H9 (cell line): ENCODE measurements around the gene MGAM2. TPM values are rescaled to one million over a fixed set of nuclear protein-coding genes. Genes with fewer than 3 reads are reported as not detected.
A peak's percentile ranks its signal among the peaks of the same experiment; 100 is the strongest.

ENCODE experiments used
- DNase-seq: peaks from one replicate; pipeline ENCODE4 v3.0.0-alpha.2; 2017
- H2AFZ ChIP-seq: one replicate; pipeline ENCODE4 v1.6.1; 2013; ENCODE audit warnings: mild to moderate bottlenecking, low read length, control low read depth, moderate library complexity
- H2AK5ac ChIP-seq: 2 replicates; pipeline ENCODE4 v1.6.1; 2013; ENCODE audit warnings: low read length, control low read depth, mixed read lengths; ENCODE audit not compliant: insufficient read length
- H2BK120ac ChIP-seq: one replicate; pipeline ENCODE4 v1.6.1; 2013; ENCODE audit warnings: low read depth, mild to moderate bottlenecking, low read length, control low read depth, inconsistent platforms; ENCODE audit not compliant: poor library complexity, severe bottlenecking
- H2BK12ac ChIP-seq: 2 replicates; pipeline ENCODE4 v1.6.1; 2013; ENCODE audit warnings: low read length, control low read depth, mixed read lengths, low read depth; ENCODE audit not compliant: insufficient read length
- H2BK15ac ChIP-seq: 2 replicates; pipeline ENCODE4 v1.6.1; 2013; ENCODE audit warnings: low read depth, low read length, control low read depth
- H2BK20ac ChIP-seq: one replicate; pipeline ENCODE4 v1.6.1; 2013; ENCODE audit warnings: low read depth, mild to moderate bottlenecking, low read length, control low read depth, inconsistent platforms; ENCODE audit not compliant: poor library complexity, severe bottlenecking
- H2BK5ac ChIP-seq: 2 replicates; pipeline ENCODE4 v1.6.1; 2013; ENCODE audit warnings: low read length, control low read depth, mixed read lengths; ENCODE audit not compliant: insufficient read length
- H3K14ac ChIP-seq: 2 replicates; pipeline ENCODE4 v1.6.1; 2013; ENCODE audit warnings: low read length, control low read depth; ENCODE audit not compliant: insufficient read depth
- H3K18ac ChIP-seq: 2 replicates; pipeline ENCODE4 v1.6.1; 2013; ENCODE audit warnings: low read depth, mild to moderate bottlenecking, mixed read lengths, low read length, control low read depth; ENCODE audit not compliant: insufficient read length
- H3K23ac ChIP-seq: 2 replicates; pipeline ENCODE4 v1.6.1; 2013; ENCODE audit warnings: low read length, control low read depth, mixed read lengths, low read depth; ENCODE audit not compliant: insufficient read length
- H3K23me2 ChIP-seq: 2 replicates; pipeline ENCODE4 v1.6.1; 2013; ENCODE audit warnings: low read depth, mild to moderate bottlenecking, mixed read lengths, low read length, control low read depth; ENCODE audit not compliant: insufficient read length, poor library complexity, severe bottlenecking
- H3K27ac ChIP-seq: 2 replicates; pipeline ENCODE4 v1.5.1; 2013; ENCODE audit warnings: low read length, control low read depth, mixed read lengths, low read depth; ENCODE audit not compliant: insufficient read length
- H3K27me3 ChIP-seq: 2 replicates; pipeline ENCODE4 v1.6.1; 2013; ENCODE audit warnings: low read length, control low read depth, inconsistent platforms; ENCODE audit not compliant: insufficient read depth
- H3K4ac ChIP-seq: 2 replicates; pipeline ENCODE4 v1.6.1; 2013; ENCODE audit warnings: low read depth, mild to moderate bottlenecking, control low read depth, inconsistent platforms, low read length, moderate library complexity
- H3K4me1 ChIP-seq: 2 replicates; pipeline ENCODE4 v1.6.1; 2013; ENCODE audit warnings: low read length, control low read depth, inconsistent platforms; ENCODE audit not compliant: insufficient read depth
- H3K4me2 ChIP-seq: 2 replicates; pipeline ENCODE4 v1.6.1; 2013; ENCODE audit warnings: low read length, control low read depth, mixed read lengths; ENCODE audit not compliant: insufficient read length, insufficient read depth
- H3K56ac ChIP-seq: 2 replicates; pipeline ENCODE4 v1.6.1; 2013; ENCODE audit warnings: low read depth, mild to moderate bottlenecking, mixed read lengths, low read length, control low read depth; ENCODE audit not compliant: insufficient read length
- H3K79me1 ChIP-seq: 2 replicates; pipeline ENCODE4 v1.6.1; 2013; ENCODE audit warnings: low read depth, mild to moderate bottlenecking, moderate library complexity, low read length, control low read depth, inconsistent platforms; ENCODE audit not compliant: insufficient read depth, poor library complexity, severe bottlenecking
- H3K79me2 ChIP-seq: 2 replicates; pipeline ENCODE4 v1.6.1; 2013; ENCODE audit warnings: low read length, control low read depth, inconsistent platforms; ENCODE audit not compliant: insufficient read depth
- H3K9ac ChIP-seq: 2 replicates; pipeline ENCODE4 v1.6.1; 2013; ENCODE audit warnings: low read length, control low read depth, mixed read lengths; ENCODE audit not compliant: insufficient read length; ENCODE audit errors: extremely low read depth
- H3K9me3 ChIP-seq: one replicate; pipeline ENCODE4 v1.6.1; 2013; ENCODE audit warnings: low read depth, low read length, inconsistent platforms; ENCODE audit not compliant: control insufficient read depth
- H3T11ph ChIP-seq: one replicate; pipeline ENCODE4 v1.6.1; 2013; ENCODE audit warnings: mild to moderate bottlenecking, low read length, control low read depth, inconsistent platforms
- H4K20me1 ChIP-seq: one replicate; pipeline ENCODE4 v1.6.1; 2013; ENCODE audit not compliant: control insufficient read depth, insufficient read length, insufficient read depth
- H4K5ac ChIP-seq: 2 replicates; pipeline ENCODE4 v1.6.1; 2013; ENCODE audit warnings: low read depth, mild to moderate bottlenecking, mixed read lengths, low read length, control low read depth; ENCODE audit not compliant: insufficient read length
- H4K8ac ChIP-seq: replicated peaks from 2 replicates; pipeline ENCODE4 v1.6.1; 2013; ENCODE audit warnings: low read length, control low read depth, mixed read lengths, low read depth; ENCODE audit not compliant: insufficient read length
- H4K91ac ChIP-seq: 2 replicates; pipeline ENCODE4 v1.6.1; 2013; ENCODE audit warnings: low read depth, mild to moderate bottlenecking, moderate library complexity, mixed read lengths, low read length, control low read depth; ENCODE audit not compliant: insufficient read length
- H3K27ac Mint-ChIP-seq, 3 experiments: 2 replicates in 2 of 3; 3 replicates in 1 of 3; pipeline ENCODE4 v1.8.0; 2020 to 2021; ENCODE audit warnings: mixed read lengths in 3 of 3, mild to moderate bottlenecking in 1 of 3, moderate library complexity in 1 of 3
- H3K27me3 Mint-ChIP-seq: 2 replicates; pipeline ENCODE4 v1.8.0; 2021; ENCODE audit warnings: low read depth, mild to moderate bottlenecking, moderate library complexity, mixed read lengths
- H3K36me3 Mint-ChIP-seq, 3 experiments: 2 replicates in 2 of 3; 3 replicates in 1 of 3; pipeline ENCODE4 v1.8.0; 2020 to 2021; ENCODE audit warnings: low read depth in 3 of 3, mixed read lengths in 3 of 3; ENCODE audit not compliant: insufficient read depth in 1 of 3
- H3K4me1 Mint-ChIP-seq, 2 experiments: 2 replicates each; pipeline ENCODE4 v1.8.0; 2020; ENCODE audit warnings: mixed read lengths in 2 of 2
- H3K4me3 Mint-ChIP-seq, 2 experiments: 2 replicates in 1 of 2; 3 replicates in 1 of 2; pipeline ENCODE4 v1.8.0; 2020 to 2021; ENCODE audit warnings: mild to moderate bottlenecking in 2 of 2, mixed read lengths in 2 of 2, moderate library complexity in 1 of 2
- H3K9me3 Mint-ChIP-seq, 2 experiments: 2 replicates in 1 of 2; 3 replicates in 1 of 2; pipeline ENCODE4 v1.8.0; 2020; ENCODE audit warnings: mild to moderate bottlenecking in 2 of 2, mixed read lengths in 2 of 2, moderate library complexity in 1 of 2
- WGBS: extraction: QIAGEN DNeasy Blood & Tissue Kit; methylation state at CpG from one replicate; pipeline ENCODE4 v1.1.7; 2013; ENCODE audit warnings: missing lambda C conversion rate, low lambda C conversion rate, mixed read lengths; ENCODE audit not compliant: insufficient read length; ENCODE audit errors: extremely low coverage; 5-methylcytosine and 5-hydroxymethylcytosine counted together
- total RNA-seq: library from RNA; stranded (reverse); gene quantifications from 2 replicates; pipeline ENCODE4 v1.2.1, GENCODE V29; 2021
- TF ChIP-seq, protein P1 (sequence below): fragments of 200-600 bp; sonication (generic); conservative IDR thresholded peaks from 3 replicates; pipeline ENCODE4 v1.8.0; 2021; ENCODE audit warnings: antibody characterized with exemption, mild to moderate bottlenecking

The MGAM2 gene
- total RNA-seq, 1 experiment from 2014 or later, result not detected

DNA sequence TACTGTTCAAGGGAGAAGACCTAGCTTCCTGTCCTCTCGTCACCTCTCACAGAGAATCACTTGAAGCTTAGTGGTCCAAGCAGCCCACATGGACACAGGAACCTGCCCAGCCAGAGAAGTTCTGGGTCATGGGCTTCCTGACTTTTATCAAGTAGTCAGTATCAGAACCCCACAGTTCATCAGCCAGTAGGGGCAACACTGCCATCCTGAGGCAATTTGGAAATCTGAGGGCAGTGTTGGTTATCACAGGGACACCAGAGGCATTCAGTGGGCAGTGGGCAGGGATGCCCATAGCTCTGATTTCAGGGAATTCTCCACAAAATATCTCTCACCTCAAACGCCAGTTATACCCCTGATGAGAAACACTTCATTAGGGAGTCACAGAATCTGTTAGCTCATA, 22.5 kb upstream of the MGAM2 start:
- Histone ChIP-seq H4K8ac (no peak overlapping the region), H2AK5ac (no peak overlapping the region), H2BK12ac (no peak overlapping the region), H2BK15ac (no peak overlapping the region), H3K23me2 (no peaks in the 10 kb centered on the region), H3K27me3 (no peaks in the 10 kb centered on the region), H4K91ac (no peak overlapping the region), H4K20me1 (no peaks in the 10 kb centered on the region), H3K27ac (no peak overlapping the region), H3K4me1 (no peaks in the 10 kb centered on the region), H3K23ac (no peak overlapping the region), H3K14ac (no peak overlapping the region), H3K9ac (no peak overlapping the region), H3K56ac (no peak overlapping the region), H3K79me2 (no peaks in the 10 kb centered on the region), H3K4ac (no peak overlapping the region), H3K9me3 (no peaks in the 10 kb centered on the region), H2AFZ (no peak overlapping the region), H2BK120ac (no peak overlapping the region), H3K4me2 (no peak overlapping the region), H3K79me1 (no peaks in the 10 kb centered on the region), H3K18ac (no peak overlapping the region), H2BK20ac (no peak overlapping the region), H2BK5ac (no peak overlapping the region), H3T11ph (no peak overlapping the region), H4K5ac (no peak overlapping the region)
- Mint-ChIP-seq H3K27me3 (no peaks in the 10 kb centered on the region; the same call in 1 of the 2 replicates), H3K36me3 (no peaks in the 10 kb centered on the region), H3K4me1 (no peaks in the 10 kb centered on the region), H3K4me3 (no peak overlapping the region), H3K27ac (no peak overlapping the region), H3K9me3 (no peaks in the 10 kb centered on the region)
- TF ChIP-seq, protein P1, sequence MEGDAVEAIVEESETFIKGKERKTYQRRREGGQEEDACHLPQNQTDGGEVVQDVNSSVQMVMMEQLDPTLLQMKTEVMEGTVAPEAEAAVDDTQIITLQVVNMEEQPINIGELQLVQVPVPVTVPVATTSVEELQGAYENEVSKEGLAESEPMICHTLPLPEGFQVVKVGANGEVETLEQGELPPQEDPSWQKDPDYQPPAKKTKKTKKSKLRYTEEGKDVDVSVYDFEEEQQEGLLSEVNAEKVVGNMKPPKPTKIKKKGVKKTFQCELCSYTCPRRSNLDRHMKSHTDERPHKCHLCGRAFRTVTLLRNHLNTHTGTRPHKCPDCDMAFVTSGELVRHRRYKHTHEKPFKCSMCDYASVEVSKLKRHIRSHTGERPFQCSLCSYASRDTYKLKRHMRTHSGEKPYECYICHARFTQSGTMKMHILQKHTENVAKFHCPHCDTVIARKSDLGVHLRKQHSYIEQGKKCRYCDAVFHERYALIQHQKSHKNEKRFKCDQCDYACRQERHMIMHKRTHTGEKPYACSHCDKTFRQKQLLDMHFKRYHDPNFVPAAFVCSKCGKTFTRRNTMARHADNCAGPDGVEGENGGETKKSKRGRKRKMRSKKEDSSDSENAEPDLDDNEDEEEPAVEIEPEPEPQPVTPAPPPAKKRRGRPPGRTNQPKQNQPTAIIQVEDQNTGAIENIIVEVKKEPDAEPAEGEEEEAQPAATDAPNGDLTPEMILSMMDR, result peak; percentile 22; the same call in 2 of the 3 replicates
- DNase-seq, result no peak
- WGBS, result no CpG with 5 or more reads among the region's 2 CpGs
